WTC11 (cell line): ENCODE measurements around the gene SAC3D1.

Experiments
- ATF2 ChIP-seq: sonication (generic); formaldehyde crosslinking; IDR thresholded peaks from 2 replicates; pipeline ENCODE4 v1.8.1; 2022; ENCODE audit warnings: low read depth, missing genetic modification reagents, borderline replicate concordance
- CTCF ChIP-seq: fragments of 200-600 bp; IDR thresholded peaks from 2 replicates; pipeline ENCODE4 v1.8.0; 2022; ENCODE audit warnings: antibody characterized with exemption
- ZNF138 ChIP-seq: sonication (generic); formaldehyde crosslinking; conservative IDR thresholded peaks from 2 replicates; pipeline ENCODE4 v1.8.1; 2022; ENCODE audit warnings: mild to moderate bottlenecking, moderate library complexity, missing genetic modification reagents

GRCh38 chr11:65040847-65041622, at the start of gene SAC3D1:
- TF ChIP-seq CTCF (no peak), ZNF138 (CRISPR knock-in tag) (peak; percentile 89; the same call in 1 of the 2 replicates), ATF2 (CRISPR knock-in tag) (no peak)
